NCI-H1436 (cell line): ENCODE data around the gene P4HB.

Source experiments
- DNase-seq: peaks from one replicate; lab custom pipeline; 2025; lab: John Stamatoyannopoulos, UW

P4HB gene

GRCh38 chr17:81868674-81869220 is 8.4 kb upstream of the P4HB start:
- DNase-seq: no peak

- no peak for DNase-seq
Observed at GRCh38 chr17:81867991-81868673, 7.8 kb upstream of the P4HB start.

GRCh38 chr17:81867170-81867990 is 7.0 kb upstream of the P4HB start:
- no peak for DNase-seq

GRCh38 chr17:81866440-81867169 is 6.3 kb upstream of the P4HB start:
- no peak for DNase-seq

GRCh38 chr17:81865733-81866439 is 5.6 kb upstream of the P4HB start:
- no peak for DNase-seq

GRCh38 chr17:81865358-81865732 is 5.0 kb upstream of the P4HB start:
- no peak for DNase-seq

- no peak for DNase-seq
Observed at GRCh38 chr17:81863833-81864768, 3.8 kb upstream of the P4HB start.

GRCh38 chr17:81863123-81863675 is 2.9 kb upstream of the P4HB start:
- no peak for DNase-seq

GRCh38 chr17:81860756-81861568 is 627 bp upstream of the P4HB start:
- peak; percentile 100 for DNase-seq

GRCh38 chr17:81858967-81859905 is 1.1 kb downstream of the P4HB start:
- no peak for DNase-seq

GRCh38 chr17:81858170-81858966 is 2.0 kb downstream of the P4HB start:
- no peak for DNase-seq

- no peak for DNase-seq
Observed at GRCh38 chr17:81854974-81855774, 5.2 kb downstream of the P4HB start.

GRCh38 chr17:81852237-81852636 is 8.1 kb downstream of the P4HB start:
- DNase-seq: no peak

- DNase-seq: no peak
Observed at GRCh38 chr17:81851423-81851822, 8.9 kb downstream of the P4HB start.

- DNase-seq: no peak
Observed at GRCh38 chr17:81849457-81849856, 10.9 kb downstream of the P4HB start.

GRCh38 chr17:81846743-81847689 is 13.3 kb downstream of the P4HB start:
- DNase-seq: no peak
